ENCODE results near the gene STK24. TPM values are rescaled to one million over a fixed set of nuclear protein-coding genes. Genes with fewer than 3 reads are reported as not detected.

The STK24 gene
- total RNA-seq, 1 experiment from 2014 or later: 51.2 TPM

DNA sequence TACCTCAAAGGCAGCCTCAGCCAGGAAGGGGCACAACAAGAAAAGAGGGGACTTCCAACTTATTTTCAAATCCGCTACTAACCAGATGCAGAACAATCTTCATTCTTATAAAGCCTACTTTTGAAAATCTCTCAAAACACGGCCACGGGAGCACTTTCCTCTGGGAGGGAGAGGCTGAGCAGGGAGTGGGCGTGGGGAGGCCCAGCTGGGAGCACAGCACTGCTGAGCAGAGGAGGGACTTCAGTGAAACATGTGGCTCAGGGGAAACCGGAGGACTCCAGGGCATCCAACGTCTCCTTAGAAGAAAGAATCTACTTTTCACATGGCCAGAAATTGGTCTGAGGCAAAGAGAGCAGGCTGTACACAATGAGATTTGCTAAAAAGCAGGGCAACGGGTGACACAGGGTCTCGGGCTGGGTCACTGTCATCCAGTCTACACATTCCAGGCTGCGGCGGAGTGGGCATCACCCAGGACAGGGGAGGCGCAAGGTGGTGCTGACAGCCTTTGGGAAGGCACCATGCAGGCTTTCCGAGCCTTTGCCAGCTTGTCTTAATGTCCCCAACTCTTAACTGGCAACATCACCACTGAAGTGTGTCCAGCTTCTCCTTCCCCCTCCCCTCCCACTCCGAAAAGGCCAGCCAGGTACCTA lies 117.1 kb downstream of the STK24 start:
- no peak overlapping the region for H3K4me3 Mint-ChIP-seq (ENCODE audit: low read depth, unreplicated experiment)
- intact Hi-C loops (cut with micrococcal nuclease; ENCODE audit: unreplicated experiment): no loop called here
- no peaks in the 10 kb centered on the region for H3K9me3 Mint-ChIP-seq (ENCODE audit: low read depth, unreplicated experiment)
- peaks cover 21% of the 10 kb centered on the region for H3K36me3 Mint-ChIP-seq (ENCODE audit: insufficient read depth, unreplicated experiment)
- no peak for DNase-seq
- no peaks in the 10 kb centered on the region for H3K27me3 Mint-ChIP-seq (ENCODE audit: unreplicated experiment)
- no peaks in the 10 kb centered on the region for H3K4me1 Mint-ChIP-seq (ENCODE audit: low read depth, unreplicated experiment)
- no TSS peak for BruUV-seq (replicated peaks)
- TF ChIP-seq, protein P1, sequence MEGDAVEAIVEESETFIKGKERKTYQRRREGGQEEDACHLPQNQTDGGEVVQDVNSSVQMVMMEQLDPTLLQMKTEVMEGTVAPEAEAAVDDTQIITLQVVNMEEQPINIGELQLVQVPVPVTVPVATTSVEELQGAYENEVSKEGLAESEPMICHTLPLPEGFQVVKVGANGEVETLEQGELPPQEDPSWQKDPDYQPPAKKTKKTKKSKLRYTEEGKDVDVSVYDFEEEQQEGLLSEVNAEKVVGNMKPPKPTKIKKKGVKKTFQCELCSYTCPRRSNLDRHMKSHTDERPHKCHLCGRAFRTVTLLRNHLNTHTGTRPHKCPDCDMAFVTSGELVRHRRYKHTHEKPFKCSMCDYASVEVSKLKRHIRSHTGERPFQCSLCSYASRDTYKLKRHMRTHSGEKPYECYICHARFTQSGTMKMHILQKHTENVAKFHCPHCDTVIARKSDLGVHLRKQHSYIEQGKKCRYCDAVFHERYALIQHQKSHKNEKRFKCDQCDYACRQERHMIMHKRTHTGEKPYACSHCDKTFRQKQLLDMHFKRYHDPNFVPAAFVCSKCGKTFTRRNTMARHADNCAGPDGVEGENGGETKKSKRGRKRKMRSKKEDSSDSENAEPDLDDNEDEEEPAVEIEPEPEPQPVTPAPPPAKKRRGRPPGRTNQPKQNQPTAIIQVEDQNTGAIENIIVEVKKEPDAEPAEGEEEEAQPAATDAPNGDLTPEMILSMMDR (IDR thresholded peaks at IDR 0.05; ENCODE audit: unreplicated experiment): no peak
- CTCF ChIA-PET: no interaction called here
- H3K27ac Mint-ChIP-seq (ENCODE audit: unreplicated experiment): no peak overlapping the region

DNA sequence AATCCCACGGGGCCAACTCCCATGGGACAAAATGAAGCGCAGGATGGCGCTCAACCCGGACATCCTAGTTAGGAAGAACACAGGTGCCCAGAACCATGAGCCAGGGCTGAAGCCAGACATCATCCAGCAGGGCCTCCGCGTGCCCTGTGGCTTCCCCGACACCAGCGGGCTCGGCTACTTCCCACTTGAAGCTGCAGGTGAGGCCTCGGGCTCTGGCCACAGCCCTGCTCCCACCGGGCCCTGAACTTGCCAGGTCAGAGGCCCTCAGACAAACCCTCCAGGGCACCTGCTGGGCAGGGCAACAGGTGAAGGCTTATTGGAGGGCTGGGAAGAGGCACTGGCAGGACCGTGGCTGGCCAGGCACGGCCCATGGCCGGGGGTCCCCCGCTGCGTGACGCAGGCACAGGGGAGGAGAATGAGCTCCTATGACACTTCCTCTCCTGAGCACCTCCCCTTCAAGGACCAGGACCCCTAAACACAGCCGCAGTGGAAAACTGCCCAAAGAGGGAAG lies 117.7 kb downstream of the STK24 start:
- CTCF ChIA-PET: no interaction called here

DNA sequence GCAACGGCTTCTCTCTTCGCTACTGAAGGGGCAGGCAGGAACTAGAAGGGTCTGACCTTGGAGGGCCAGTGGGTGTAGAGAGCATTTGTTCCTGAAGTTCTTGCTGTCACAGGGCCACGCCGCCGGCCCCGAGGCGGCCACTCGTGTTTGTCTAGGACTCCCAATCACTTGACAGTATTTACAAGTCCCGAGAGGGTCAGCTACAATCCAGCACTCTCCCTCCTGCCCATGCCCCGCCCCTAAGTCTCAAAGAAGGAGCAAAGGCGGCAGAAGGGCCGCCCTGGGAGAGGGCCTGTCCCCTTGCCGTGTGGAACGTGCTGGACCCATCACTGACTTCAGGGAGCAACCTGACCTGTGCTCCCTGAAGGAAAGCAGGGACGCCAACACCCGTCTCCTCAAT lies 118.5 kb downstream of the STK24 start:
- no peak for DNase-seq
- H3K27ac Mint-ChIP-seq (ENCODE audit: unreplicated experiment): no peak overlapping the region
- TF ChIP-seq, protein P1 (IDR thresholded peaks at IDR 0.05; ENCODE audit: unreplicated experiment): no peak
- H3K9me3 Mint-ChIP-seq (ENCODE audit: low read depth, unreplicated experiment): no peaks in the 10 kb centered on the region
- CTCF ChIA-PET: no interaction called here
- H3K4me1 Mint-ChIP-seq (ENCODE audit: low read depth, unreplicated experiment): no peaks in the 10 kb centered on the region
- H3K36me3 Mint-ChIP-seq (ENCODE audit: insufficient read depth, unreplicated experiment): peaks cover 20% of the 10 kb centered on the region
- BruUV-seq (replicated peaks): no TSS peak
- H3K27me3 Mint-ChIP-seq (ENCODE audit: unreplicated experiment): no peaks in the 10 kb centered on the region
- H3K4me3 Mint-ChIP-seq (ENCODE audit: low read depth, unreplicated experiment): no peak overlapping the region
- intact Hi-C loops (cut with micrococcal nuclease; ENCODE audit: unreplicated experiment): no loop called here

More for the DNA sequence above, 117.7 kb downstream of the STK24 start:
- H3K27ac Mint-ChIP-seq (ENCODE audit: unreplicated experiment): no peak overlapping the region
- TF ChIP-seq, protein P1 (IDR thresholded peaks at IDR 0.05; ENCODE audit: unreplicated experiment): no peak
- BruUV-seq (replicated peaks): no TSS peak
- H3K4me3 Mint-ChIP-seq (ENCODE audit: low read depth, unreplicated experiment): no peak overlapping the region
- no peaks in the 10 kb centered on the region for H3K9me3 Mint-ChIP-seq (ENCODE audit: low read depth, unreplicated experiment)
- peaks cover 21% of the 10 kb centered on the region for H3K36me3 Mint-ChIP-seq (ENCODE audit: insufficient read depth, unreplicated experiment)
- intact Hi-C loops (cut with micrococcal nuclease; ENCODE audit: unreplicated experiment): no loop called here
- no peak for DNase-seq
- no peaks in the 10 kb centered on the region for H3K4me1 Mint-ChIP-seq (ENCODE audit: low read depth, unreplicated experiment)
- no peaks in the 10 kb centered on the region for H3K27me3 Mint-ChIP-seq (ENCODE audit: unreplicated experiment)

DNA sequence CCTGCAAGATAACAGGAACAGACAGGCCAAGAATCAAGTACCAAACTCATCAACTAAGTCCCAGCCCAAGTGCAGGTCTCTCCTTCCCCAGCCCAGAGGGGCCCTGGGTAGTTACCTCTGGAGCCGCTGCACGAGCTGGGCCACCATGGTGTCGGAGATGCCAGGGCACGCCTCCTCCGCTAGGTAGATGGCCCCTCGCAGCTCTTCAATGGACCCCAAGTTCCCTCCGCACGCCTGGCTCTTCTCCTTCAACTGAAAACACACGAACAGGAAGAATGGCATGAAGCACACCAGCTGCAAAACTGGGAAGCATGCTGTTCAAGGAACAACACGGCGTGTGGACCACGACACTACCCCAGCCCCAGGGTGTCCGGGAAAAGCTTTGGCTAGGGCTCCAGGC lies 119.9 kb downstream of the STK24 start:
- H3K27ac Mint-ChIP-seq (ENCODE audit: unreplicated experiment): no peak overlapping the region
- H3K9me3 Mint-ChIP-seq (ENCODE audit: low read depth, unreplicated experiment): no peaks in the 10 kb centered on the region
- no peaks in the 10 kb centered on the region for H3K27me3 Mint-ChIP-seq (ENCODE audit: unreplicated experiment)
- no TSS peak for BruUV-seq (replicated peaks)
- H3K36me3 Mint-ChIP-seq (ENCODE audit: insufficient read depth, unreplicated experiment): peaks cover 13% of the 10 kb centered on the region
- H3K4me3 Mint-ChIP-seq (ENCODE audit: low read depth, unreplicated experiment): no peak overlapping the region
- intact Hi-C loops (cut with micrococcal nuclease; ENCODE audit: unreplicated experiment): no loop called here
- no peaks in the 10 kb centered on the region for H3K4me1 Mint-ChIP-seq (ENCODE audit: low read depth, unreplicated experiment)
- no peak for DNase-seq
- TF ChIP-seq, protein P1 (IDR thresholded peaks at IDR 0.05; ENCODE audit: unreplicated experiment): no peak
- CTCF ChIA-PET: interaction anchor here (0.7 kb wide), 1 partner anchor 114 kb away, joined by 9 read pairs; no protein-coding TSS in a partner anchor

All from Calu3 (cell line).